HUES48 (cell line): ENCODE data around the gene EIF4ENIF1.

Experiments used
- H3K27ac ChIP-seq: one replicate; pipeline ENCODE4 v1.7.0; 2013; ENCODE audit warnings: low read depth, low read length, inconsistent platforms
- H3K27me3 ChIP-seq: 2 replicates; pipeline ENCODE4 v1.6.1; 2013; ENCODE audit warnings: mild to moderate bottlenecking, low read length; ENCODE audit not compliant: control insufficient read depth, insufficient read depth
- H3K36me3 ChIP-seq: 2 replicates; pipeline ENCODE4 v1.6.1; 2013; ENCODE audit warnings: low read length; ENCODE audit not compliant: control insufficient read depth, insufficient read depth
- H3K4me1 ChIP-seq: 2 replicates; pipeline ENCODE4 v1.6.1; 2013; ENCODE audit warnings: mild to moderate bottlenecking, low read length; ENCODE audit not compliant: control insufficient read depth, insufficient read depth
- H3K4me3 ChIP-seq: 2 replicates; pipeline ENCODE4 v1.5.1; 2013; ENCODE audit warnings: mild to moderate bottlenecking, low read depth, low read length
- H3K9ac ChIP-seq: 2 replicates; pipeline ENCODE4 v1.6.1; 2013; ENCODE audit warnings: mild to moderate bottlenecking, low read depth, low read length, moderate library complexity
- H3K9me3 ChIP-seq: 2 replicates; pipeline ENCODE4 v1.6.1; 2013; ENCODE audit warnings: low read length; ENCODE audit not compliant: control insufficient read depth, insufficient read depth

The EIF4ENIF1 gene

DNA sequence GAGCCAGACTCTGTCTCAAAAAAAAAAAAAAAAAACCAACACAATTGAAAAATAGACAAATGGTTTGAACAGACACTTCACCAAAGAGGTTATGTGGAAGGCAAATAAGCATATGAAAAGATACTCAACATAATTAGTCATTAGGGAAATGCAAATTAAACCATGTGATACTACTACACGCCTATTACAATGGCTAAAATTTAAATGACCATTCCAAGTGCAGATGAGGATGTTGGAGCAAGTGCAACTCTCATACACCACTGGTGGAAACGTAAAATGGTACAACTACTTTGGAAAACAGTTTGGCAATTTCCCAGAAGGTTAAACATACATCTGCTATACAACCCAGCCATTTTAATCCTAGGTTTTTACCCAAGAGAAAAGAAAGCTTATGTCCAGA, 24.3 kb downstream of the EIF4ENIF1 start:
- Histone ChIP-seq H3K27me3 (no peaks in the 10 kb centered on the region), H3K4me3 (no peak overlapping the region), H3K36me3 (peaks cover 68% of the 10 kb centered on the region), H3K4me1 (no peaks in the 10 kb centered on the region), H3K27ac (no peak overlapping the region), H3K9ac (no peak overlapping the region), H3K9me3 (no peaks in the 10 kb centered on the region)

DNA sequence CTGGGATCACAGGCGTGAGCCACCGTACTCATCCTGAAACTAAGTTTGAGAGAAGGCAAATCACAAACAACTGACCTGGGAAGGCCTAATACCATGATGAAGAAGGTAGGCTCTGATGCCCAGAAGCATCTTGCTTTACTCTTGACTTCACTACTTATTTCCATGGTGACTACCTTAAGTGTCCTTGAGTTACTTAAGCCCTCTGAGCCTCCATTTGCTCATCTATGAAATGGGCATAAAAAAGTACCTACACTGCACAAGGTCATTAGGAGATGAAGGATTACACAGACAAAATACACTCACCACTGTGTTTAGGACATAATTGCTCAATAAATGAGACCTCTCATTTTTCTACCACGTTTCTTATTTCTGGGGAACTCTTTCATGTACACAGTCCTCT, 27.9 kb downstream of the EIF4ENIF1 start:
- no peaks in the 10 kb centered on the region for H3K4me1 ChIP-seq
- peaks cover 77% of the 10 kb centered on the region for H3K36me3 ChIP-seq
- H3K9ac ChIP-seq: no peak overlapping the region
- H3K4me3 ChIP-seq: no peak overlapping the region
- no peaks in the 10 kb centered on the region for H3K27me3 ChIP-seq
- no peaks in the 10 kb centered on the region for H3K9me3 ChIP-seq
- H3K27ac ChIP-seq: no peak overlapping the region

DNA sequence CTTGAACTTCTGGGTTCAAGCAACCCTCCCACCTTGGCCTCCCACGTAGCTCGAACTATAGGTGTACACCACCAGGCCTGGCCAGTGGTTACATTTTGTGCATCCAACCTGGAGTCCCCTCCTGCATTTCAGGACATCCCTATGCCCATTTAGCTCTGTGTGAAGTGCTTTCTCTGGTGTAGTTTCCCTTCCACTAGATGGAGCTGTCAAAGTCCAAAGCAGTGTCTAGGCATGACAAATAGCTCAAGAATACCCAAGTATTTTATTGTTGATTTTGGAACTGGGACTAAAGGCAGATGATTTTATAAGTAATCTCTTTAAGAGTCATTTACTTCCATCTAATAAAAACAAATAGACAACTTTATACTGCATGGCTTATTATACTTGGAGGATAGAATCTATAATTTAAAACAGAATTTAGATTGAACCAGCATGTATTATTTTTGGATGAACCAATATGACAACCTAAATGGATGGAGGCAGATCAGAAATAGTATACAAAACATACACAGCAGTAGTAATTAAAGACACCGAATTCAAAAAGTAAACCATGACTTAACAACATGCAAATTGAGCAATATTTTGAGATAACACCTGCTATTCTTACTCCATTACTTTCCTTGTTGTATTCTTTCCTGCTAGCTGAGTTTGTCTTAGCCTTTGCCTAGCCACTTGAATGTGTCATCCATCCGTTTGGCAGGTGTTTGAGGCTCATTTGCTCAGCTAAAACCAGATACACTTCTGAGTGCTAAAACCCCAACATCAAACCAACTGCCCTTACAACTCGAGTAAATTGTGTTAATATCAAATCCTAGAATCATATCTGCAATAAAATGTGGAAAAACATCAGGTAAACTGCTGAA, 37.7 kb downstream of the EIF4ENIF1 start:
- Histone ChIP-seq H3K27me3 (no peaks in the 10 kb centered on the region), H3K36me3 (peaks cover 65% of the 10 kb centered on the region), H3K4me1 (no peaks in the 10 kb centered on the region), H3K9me3 (no peaks in the 10 kb centered on the region), H3K4me3 (no peak overlapping the region), H3K9ac (no peak overlapping the region), H3K27ac (no peak overlapping the region)

DNA sequence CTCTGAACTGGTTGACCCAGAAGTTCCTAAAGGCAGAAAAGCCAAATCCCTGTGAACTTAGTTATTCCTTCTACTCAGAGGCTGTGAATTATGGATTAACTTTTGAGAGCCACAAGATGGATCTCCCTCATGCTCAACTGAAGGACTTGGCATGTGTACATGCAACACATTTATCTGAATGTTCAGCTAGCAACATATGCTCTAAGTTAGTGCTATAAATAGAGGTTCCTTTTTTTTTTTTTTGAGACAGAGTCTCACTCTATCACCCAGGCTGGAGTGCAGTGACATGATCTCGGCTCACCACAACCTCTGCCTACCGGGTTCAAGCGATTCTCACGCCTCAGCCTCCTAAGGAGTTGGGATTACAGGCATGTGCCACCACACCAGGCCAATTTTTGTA, 40.1 kb downstream of the EIF4ENIF1 start:
- Histone ChIP-seq H3K4me1 (no peaks in the 10 kb centered on the region), H3K9me3 (no peaks in the 10 kb centered on the region), H3K4me3 (no peak overlapping the region), H3K9ac (no peak overlapping the region), H3K36me3 (peaks cover 69% of the 10 kb centered on the region), H3K27me3 (no peaks in the 10 kb centered on the region), H3K27ac (no peak overlapping the region)

DNA sequence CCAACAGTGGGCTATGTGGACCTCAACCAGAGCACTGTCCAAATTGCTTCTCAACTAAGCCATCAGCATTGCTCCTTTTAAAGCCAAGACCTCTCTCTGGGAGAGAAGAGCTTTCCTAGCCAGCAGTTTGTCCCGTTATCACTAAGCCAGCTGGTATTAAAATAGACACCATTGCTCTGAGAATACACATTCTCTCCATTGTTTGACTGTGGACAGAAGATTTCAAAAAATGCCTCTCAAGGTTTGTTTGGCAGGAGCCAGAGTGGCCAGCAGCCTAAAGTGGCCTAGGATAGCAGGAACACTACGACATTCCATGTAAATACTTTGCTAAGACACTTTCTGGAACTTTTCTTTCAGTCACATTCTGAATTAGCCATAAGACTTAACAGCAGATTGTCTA, 41.3 kb downstream of the EIF4ENIF1 start:
- no peak overlapping the region for H3K27ac ChIP-seq
- no peaks in the 10 kb centered on the region for H3K27me3 ChIP-seq
- no peak overlapping the region for H3K9ac ChIP-seq
- no peak overlapping the region for H3K4me3 ChIP-seq
- peaks cover 69% of the 10 kb centered on the region for H3K36me3 ChIP-seq
- H3K4me1 ChIP-seq: no peaks in the 10 kb centered on the region
- no peaks in the 10 kb centered on the region for H3K9me3 ChIP-seq

DNA sequence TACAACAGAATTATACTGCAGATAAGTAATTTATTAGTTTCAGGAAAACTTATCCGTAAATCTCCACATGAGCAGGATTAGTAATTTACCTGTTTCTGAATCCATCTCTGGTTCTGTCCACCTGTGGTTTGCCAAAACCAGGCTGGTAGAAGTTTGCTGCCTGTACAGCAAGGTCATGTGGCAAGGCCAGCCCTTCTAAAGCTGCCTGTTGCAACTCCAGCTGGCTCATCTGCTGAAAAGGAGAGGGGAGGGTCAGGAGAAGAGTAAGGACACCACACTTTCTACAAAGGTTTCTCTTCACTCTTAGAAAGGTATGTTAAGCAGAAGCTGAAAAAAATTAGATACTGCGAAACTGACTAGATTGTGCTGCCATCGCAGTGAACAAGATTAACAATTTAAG, 42.3 kb downstream of the EIF4ENIF1 start:
- H3K4me3 ChIP-seq: no peak overlapping the region
- H3K4me1 ChIP-seq: no peaks in the 10 kb centered on the region
- H3K36me3 ChIP-seq: peaks cover 67% of the 10 kb centered on the region
- no peak overlapping the region for H3K9ac ChIP-seq
- no peaks in the 10 kb centered on the region for H3K27me3 ChIP-seq
- no peaks in the 10 kb centered on the region for H3K9me3 ChIP-seq
- no peak overlapping the region for H3K27ac ChIP-seq

DNA sequence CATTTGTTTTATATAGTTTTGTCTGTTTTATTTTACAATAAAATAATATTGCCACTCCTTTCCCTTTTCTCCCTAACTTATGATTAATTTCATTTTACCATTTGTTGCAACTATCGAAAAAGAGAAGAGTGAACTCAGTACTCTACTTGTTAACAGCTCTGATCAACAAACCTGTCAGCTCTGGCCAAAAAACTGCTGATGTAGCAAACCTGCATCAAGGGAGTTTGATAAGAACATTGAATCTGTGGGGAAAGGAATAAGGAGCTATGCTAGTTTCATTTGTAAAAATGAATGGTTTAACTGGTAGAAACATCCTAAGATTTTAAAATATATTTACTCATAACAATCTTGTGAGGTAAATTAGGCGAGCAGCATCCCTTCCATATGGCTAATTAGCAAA, 42.9 kb downstream of the EIF4ENIF1 start:
- H3K9ac ChIP-seq: no peak overlapping the region

DNA sequence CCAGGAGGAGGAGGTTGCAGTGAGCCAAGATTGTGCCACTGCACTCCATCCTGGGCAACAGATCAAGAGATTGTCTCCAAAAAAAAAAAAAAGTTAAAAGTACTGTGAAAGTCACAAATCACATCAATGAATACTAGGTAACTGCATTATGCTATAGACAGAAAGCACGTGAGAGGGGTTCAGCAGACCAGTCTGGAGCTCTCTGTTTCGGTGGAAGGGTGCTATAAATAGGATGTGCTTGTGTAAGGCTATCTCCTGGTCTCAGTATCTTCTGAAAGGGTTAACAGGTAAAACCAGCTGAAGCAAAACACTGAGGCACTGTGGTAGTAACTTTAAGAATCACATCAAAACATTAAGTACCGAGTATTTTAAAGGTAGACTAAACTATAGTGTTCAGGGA, 43.4 kb downstream of the EIF4ENIF1 start:
- H3K36me3 ChIP-seq: peaks cover 76% of the 10 kb centered on the region
- no peak overlapping the region for H3K9ac ChIP-seq
- H3K9me3 ChIP-seq: no peaks in the 10 kb centered on the region
- no peak overlapping the region for H3K27ac ChIP-seq
- no peaks in the 10 kb centered on the region for H3K4me1 ChIP-seq
- no peak overlapping the region for H3K4me3 ChIP-seq
- H3K27me3 ChIP-seq: no peaks in the 10 kb centered on the region

More for the DNA sequence above, 42.9 kb downstream of the EIF4ENIF1 start:
- Histone ChIP-seq H3K4me3 (no peak overlapping the region), H3K4me1 (no peaks in the 10 kb centered on the region), H3K9me3 (no peaks in the 10 kb centered on the region), H3K27me3 (no peaks in the 10 kb centered on the region), H3K27ac (no peak overlapping the region), H3K36me3 (peaks cover 72% of the 10 kb centered on the region)

DNA sequence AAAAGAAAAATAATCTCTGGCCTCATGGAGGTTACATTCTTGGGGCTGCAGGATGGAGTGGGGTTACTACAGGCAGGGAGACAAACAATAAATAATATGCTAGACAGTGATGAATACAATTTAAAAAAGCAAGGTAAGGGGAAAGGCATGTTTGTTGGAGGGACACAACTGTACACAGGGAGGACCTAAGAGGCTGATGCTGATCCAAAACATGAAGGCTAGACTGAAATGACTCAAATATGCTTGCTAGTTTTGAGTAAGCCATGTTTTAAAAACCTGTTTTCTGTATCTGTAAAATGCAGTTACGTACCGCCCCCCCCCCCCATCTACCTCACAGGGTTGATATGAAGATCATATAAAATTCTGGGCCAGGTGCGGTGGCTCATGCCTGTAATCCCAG, 44.0 kb downstream of the EIF4ENIF1 start:
- H3K9ac ChIP-seq: no peak overlapping the region
- no peaks in the 10 kb centered on the region for H3K4me1 ChIP-seq
- no peaks in the 10 kb centered on the region for H3K27me3 ChIP-seq
- H3K36me3 ChIP-seq: peaks cover 81% of the 10 kb centered on the region
- H3K4me3 ChIP-seq: no peak overlapping the region
- no peak overlapping the region for H3K27ac ChIP-seq
- no peaks in the 10 kb centered on the region for H3K9me3 ChIP-seq

DNA sequence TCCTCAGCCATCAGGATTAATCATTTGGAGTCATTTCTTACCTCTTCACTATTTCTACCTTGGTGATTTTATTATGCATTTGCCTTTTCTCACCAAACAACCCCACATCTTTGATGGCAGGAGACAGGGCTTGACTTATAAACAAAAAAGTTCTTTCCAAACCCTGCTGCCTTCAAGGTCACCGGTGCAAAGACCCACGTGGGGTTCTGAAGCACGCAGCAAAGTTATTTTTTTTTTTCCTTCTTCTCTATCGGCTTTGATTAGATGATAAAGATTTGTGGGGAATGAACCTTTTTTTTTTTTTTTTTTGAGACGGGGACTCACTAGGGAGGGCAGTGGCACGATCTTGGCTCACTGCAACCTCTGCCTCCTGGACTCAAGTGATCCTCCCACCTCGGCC, 46.1 kb downstream of the EIF4ENIF1 start:
- no peak overlapping the region for H3K4me3 ChIP-seq
- no peak overlapping the region for H3K27ac ChIP-seq
- H3K36me3 ChIP-seq: peaks cover 88% of the 10 kb centered on the region
- no peaks in the 10 kb centered on the region for H3K4me1 ChIP-seq
- no peaks in the 10 kb centered on the region for H3K27me3 ChIP-seq
- no peaks in the 10 kb centered on the region for H3K9me3 ChIP-seq
- no peak overlapping the region for H3K9ac ChIP-seq

DNA sequence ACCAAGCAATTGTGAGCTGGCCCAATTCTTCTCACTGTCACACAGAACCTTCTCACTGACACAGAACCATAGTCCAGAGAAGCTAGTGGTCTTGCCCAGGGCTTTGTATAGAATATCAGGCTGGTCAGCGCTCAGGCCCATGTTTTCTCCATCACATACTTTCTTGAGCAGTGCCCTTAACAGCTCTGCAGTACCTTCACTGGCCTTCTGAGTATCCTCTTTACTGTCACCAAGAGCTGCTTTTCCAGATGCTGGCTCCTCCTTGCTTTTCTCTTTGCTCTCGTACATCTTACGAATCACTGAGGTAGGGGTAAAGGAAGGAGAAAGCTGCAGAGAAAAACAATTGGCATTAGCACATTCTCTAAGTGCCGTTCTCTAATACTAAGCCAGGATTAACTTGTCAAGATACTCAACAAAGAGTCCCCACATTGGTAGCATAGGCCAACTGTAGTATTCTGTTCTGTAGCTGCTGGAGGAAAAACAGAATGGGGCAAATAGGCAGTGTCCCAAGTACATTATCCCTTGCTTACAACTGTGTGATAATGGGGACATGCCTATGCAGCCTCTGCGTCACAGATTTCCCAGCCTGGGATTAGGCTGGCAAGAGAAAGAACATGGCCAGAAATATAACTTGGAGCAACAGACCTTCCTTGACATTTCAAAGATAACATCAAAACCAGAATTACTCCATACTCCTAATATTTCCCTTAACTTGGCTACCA, 46.7 kb downstream of the EIF4ENIF1 start:
- Histone ChIP-seq H3K4me1 (no peaks in the 10 kb centered on the region), H3K27me3 (no peaks in the 10 kb centered on the region), H3K9me3 (no peaks in the 10 kb centered on the region), H3K36me3 (peaks cover 88% of the 10 kb centered on the region), H3K4me3 (no peak overlapping the region), H3K27ac (no peak overlapping the region), H3K9ac (no peak overlapping the region)
